ENCODE data around the gene CHCHD6.

- TF ChIP-seq TAF1 (IDR thresholded peaks at IDR 0.05; ENCODE audit: borderline replicate concordance, insufficient read depth, low read length) (no peak), POLR2AphosphoS5 (IDR thresholded peaks at IDR 0.05; ENCODE audit: low read depth, low read length) (no peak)
These were observed 237.8 kb downstream of the CHCHD6 start for GRCh38 chr3:126941721-126942270.
